Esophagus squamous epithelium (tissue), 4 donors: Measurements from ENCODE around the gene SELENOP.

Source experiments
- CTCF ChIP-seq, 6 experiments: fragments of 450-650 bp in 4 of 6; fragments of 200-600 bp in 2 of 6; sonication (generic) in 2 of 6; IDR thresholded peaks; one replicate each; pipeline ENCODE4 v1.5.1; 2016 to 2019; ENCODE audit warnings: antibody characterized with exemption in 6 of 6, mild to moderate bottlenecking in 4 of 6, moderate library complexity in 4 of 6
- POLR2A ChIP-seq, 4 donors: fragments of 450-650 bp; IDR thresholded peaks; one replicate each; pipeline ENCODE4 v1.6.1; 2017; ENCODE audit warnings: antibody characterized with exemption in 4 of 4, mild to moderate bottlenecking in 4 of 4, moderate library complexity in 3 of 4

GRCh38 chr5:42800748-42801330 is 10.9 kb downstream of the SELENOP start:
- TF ChIP-seq CTCF (IDR thresholded peaks at IDR 0.05) (no peak), POLR2A (IDR thresholded peaks at IDR 0.05) (no peak)
